ENCODE results near the gene EFNA1.
"Not testable (repeated sequence)": the region's sequence is repeated elsewhere in the genome, so short reads cannot be mapped to it uniquely, and the experiment has no call there.

The EFNA1 gene

GRCh38 chr1:155166051-155166470 is 38.4 kb downstream of the EFNA1 start:
- DNase-seq = no peak
- TF ChIP-seq POLR2A (IDR thresholded peaks at IDR 0.05; ENCODE audit: low read length) (no peak), GATA1 (IDR thresholded peaks at IDR 0.05; ENCODE audit: low read depth, low read length) (no peak)

GRCh38 chr1:155166471-155167165 is 38.9 kb downstream of the EFNA1 start:
- no peak for DNase-seq
- no peak for TF ChIP-seq POLR2A (IDR thresholded peaks at IDR 0.05; ENCODE audit: low read length)
- no peak for TF ChIP-seq GATA1 (IDR thresholded peaks at IDR 0.05; ENCODE audit: low read depth, low read length)

- TF ChIP-seq GATA1 (IDR thresholded peaks at IDR 0.05; ENCODE audit: low read depth, low read length) (no peak), POLR2A (IDR thresholded peaks at IDR 0.05; ENCODE audit: low read length) (no peak)
- DNase-seq = peak; percentile 88 to 94
These were observed 39.8 kb downstream of the EFNA1 start for GRCh38 chr1:155167166-155168104.

- not testable (repeated sequence) for DNase-seq
These were observed 40.4 kb downstream of the EFNA1 start for GRCh38 chr1:155168105-155168445.

- no peak for DNase-seq
- TF ChIP-seq POLR2A (IDR thresholded peaks at IDR 0.05; ENCODE audit: low read length) (no peak), GATA1 (IDR thresholded peaks at IDR 0.05; ENCODE audit: low read depth, low read length) (no peak)
These were observed 41.0 kb downstream of the EFNA1 start for GRCh38 chr1:155168456-155169210.

GRCh38 chr1:155169541-155169940 is 41.9 kb downstream of the EFNA1 start:
- no peak for TF ChIP-seq GATA1 (IDR thresholded peaks at IDR 0.05; ENCODE audit: low read depth, low read length)
- no peak for DNase-seq

- TF ChIP-seq GATA1 (IDR thresholded peaks at IDR 0.05; ENCODE audit: low read depth, low read length) (no peak), POLR2A (IDR thresholded peaks at IDR 0.05; ENCODE audit: low read length) (no peak)
- no peak for DNase-seq
These were observed 42.6 kb downstream of the EFNA1 start for GRCh38 chr1:155170101-155170785.

- TF ChIP-seq GATA1 (IDR thresholded peaks at IDR 0.05; ENCODE audit: low read depth, low read length) = no peak
- no peak for TF ChIP-seq POLR2A (IDR thresholded peaks at IDR 0.05; ENCODE audit: low read length)
These were observed 43.1 kb downstream of the EFNA1 start for GRCh38 chr1:155170806-155171205.

GRCh38 chr1:155171836-155172731 is 44.4 kb downstream of the EFNA1 start:
- DNase-seq = no peak
- TF ChIP-seq POLR2A (IDR thresholded peaks at IDR 0.05; ENCODE audit: low read length) (no peak), GATA1 (IDR thresholded peaks at IDR 0.05; ENCODE audit: low read depth, low read length) (no peak)

More at GRCh38 chr1:155170806-155171205, 43.1 kb downstream of the EFNA1 start:
- DNase-seq = no peak

GRCh38 chr1:155172732-155173477 is 45.2 kb downstream of the EFNA1 start, which contains the start of gene KRTCAP2:
Gene KRTCAP2, minus strand, starts transcription at chr1:155173304. Its CDS starts 80 bp downstream, at chr1:155173224.
- peak; percentile 97 to 98 for DNase-seq
- no peak for TF ChIP-seq GATA1 (IDR thresholded peaks at IDR 0.05; ENCODE audit: low read depth, low read length)
- TF ChIP-seq POLR2A (IDR thresholded peaks at IDR 0.05; ENCODE audit: low read length) = peak; percentile 92

- TF ChIP-seq POLR2A (IDR thresholded peaks at IDR 0.05; ENCODE audit: low read length) = no peak
- no peak for TF ChIP-seq GATA1 (IDR thresholded peaks at IDR 0.05; ENCODE audit: low read depth, low read length)
- peak; percentile 51 to 61 for DNase-seq
These were observed 46.0 kb downstream of the EFNA1 start, which contains the start of gene TRIM46 for GRCh38 chr1:155173478-155174323. Gene TRIM46, plus strand, starts transcription at chr1:155173849. Its CDS starts 118 bp downstream, at chr1:155173967.

Measured in erythroblast (primary cell).